ENCODE results near the gene MTF1.

DNA sequence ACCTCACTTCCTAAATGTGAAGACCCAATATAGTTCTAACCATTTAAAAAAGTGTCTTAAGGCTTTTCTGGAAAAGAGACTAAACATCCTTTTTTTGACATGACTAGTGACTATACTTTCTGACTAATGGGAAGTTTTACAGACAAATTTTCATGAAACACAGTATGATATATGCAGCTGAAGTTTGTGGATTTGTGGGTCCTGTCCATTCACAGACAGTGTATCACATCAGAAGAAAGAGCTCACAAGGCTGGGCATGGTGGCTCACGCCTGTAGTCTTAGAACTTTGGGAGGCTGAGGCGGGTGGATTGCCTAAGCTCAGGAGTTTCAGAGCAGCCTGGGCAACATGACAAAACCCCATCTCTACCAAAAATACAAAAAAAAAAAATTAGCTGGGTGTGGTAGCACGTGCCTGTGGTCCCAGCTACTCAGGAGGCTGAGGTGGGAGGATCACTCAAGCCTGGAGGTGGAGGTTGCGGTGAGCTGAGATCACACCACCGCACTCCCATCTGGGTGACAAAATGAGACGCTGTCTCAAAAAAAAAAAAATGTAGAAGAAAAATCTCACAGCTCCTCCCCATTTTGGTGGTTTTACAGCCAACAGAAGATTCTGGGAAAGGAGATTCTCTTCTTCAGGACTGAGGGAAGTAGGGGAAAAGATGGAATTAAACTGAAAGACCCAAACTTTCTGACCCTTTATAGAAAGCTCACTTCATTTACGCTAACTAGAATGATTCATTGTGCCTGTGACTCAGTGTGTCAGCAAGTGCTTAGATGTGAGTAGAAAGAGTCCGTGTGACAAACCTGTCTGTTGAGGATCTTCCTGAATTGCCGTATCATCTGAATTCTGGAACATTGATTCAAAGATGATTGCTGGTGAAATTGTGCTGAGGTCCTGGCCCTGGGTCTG is 36.2 kb downstream of the MTF1 start:
- TF ChIP-seq, protein P1, sequence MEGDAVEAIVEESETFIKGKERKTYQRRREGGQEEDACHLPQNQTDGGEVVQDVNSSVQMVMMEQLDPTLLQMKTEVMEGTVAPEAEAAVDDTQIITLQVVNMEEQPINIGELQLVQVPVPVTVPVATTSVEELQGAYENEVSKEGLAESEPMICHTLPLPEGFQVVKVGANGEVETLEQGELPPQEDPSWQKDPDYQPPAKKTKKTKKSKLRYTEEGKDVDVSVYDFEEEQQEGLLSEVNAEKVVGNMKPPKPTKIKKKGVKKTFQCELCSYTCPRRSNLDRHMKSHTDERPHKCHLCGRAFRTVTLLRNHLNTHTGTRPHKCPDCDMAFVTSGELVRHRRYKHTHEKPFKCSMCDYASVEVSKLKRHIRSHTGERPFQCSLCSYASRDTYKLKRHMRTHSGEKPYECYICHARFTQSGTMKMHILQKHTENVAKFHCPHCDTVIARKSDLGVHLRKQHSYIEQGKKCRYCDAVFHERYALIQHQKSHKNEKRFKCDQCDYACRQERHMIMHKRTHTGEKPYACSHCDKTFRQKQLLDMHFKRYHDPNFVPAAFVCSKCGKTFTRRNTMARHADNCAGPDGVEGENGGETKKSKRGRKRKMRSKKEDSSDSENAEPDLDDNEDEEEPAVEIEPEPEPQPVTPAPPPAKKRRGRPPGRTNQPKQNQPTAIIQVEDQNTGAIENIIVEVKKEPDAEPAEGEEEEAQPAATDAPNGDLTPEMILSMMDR (IDR thresholded peaks at IDR 0.05): no peak
- TF ChIP-seq EP300 (IDR thresholded peaks at IDR 0.05) (no peak), POLR2A (IDR thresholded peaks at IDR 0.05; ENCODE audit: low read depth) (no peak), POLR2AphosphoS5 (IDR thresholded peaks at IDR 0.05) (no peak)

Measured in esophagus muscularis mucosa (tissue), 4 donors.